Esophagus mucosa (tissue), 1 donor: Measurements from ENCODE around the gene SVOPL. TPM values are rescaled to one million over a fixed set of nuclear protein-coding genes. Genes with fewer than 3 reads are reported as not detected.
"Not testable (repeated sequence)": the region's sequence is repeated elsewhere in the genome, so short reads cannot be mapped to it uniquely, and the experiment has no call there.

Source experiments
- ATAC-seq: fragments of 200-7000 bp; cut with Tn5 transposase; one replicate; pipeline ENCODE4 v1.9.1; 2020
- total RNA-seq: library from RNA; stranded (reverse); gene quantifications from one replicate; pipeline ENCODE4 v1.2.4, GENCODE V29; 2023
- donor health status: DM: yes; HTN: yes; CAD: no.

SVOPL gene, protein sequence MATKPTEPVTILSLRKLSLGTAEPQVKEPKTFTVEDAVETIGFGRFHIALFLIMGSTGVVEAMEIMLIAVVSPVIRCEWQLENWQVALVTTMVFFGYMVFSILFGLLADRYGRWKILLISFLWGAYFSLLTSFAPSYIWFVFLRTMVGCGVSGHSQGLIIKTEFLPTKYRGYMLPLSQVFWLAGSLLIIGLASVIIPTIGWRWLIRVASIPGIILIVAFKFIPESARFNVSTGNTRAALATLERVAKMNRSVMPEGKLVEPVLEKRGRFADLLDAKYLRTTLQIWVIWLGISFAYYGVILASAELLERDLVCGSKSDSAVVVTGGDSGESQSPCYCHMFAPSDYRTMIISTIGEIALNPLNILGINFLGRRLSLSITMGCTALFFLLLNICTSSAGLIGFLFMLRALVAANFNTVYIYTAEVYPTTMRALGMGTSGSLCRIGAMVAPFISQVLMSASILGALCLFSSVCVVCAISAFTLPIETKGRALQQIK
- total RNA-seq = not detected

DNA sequence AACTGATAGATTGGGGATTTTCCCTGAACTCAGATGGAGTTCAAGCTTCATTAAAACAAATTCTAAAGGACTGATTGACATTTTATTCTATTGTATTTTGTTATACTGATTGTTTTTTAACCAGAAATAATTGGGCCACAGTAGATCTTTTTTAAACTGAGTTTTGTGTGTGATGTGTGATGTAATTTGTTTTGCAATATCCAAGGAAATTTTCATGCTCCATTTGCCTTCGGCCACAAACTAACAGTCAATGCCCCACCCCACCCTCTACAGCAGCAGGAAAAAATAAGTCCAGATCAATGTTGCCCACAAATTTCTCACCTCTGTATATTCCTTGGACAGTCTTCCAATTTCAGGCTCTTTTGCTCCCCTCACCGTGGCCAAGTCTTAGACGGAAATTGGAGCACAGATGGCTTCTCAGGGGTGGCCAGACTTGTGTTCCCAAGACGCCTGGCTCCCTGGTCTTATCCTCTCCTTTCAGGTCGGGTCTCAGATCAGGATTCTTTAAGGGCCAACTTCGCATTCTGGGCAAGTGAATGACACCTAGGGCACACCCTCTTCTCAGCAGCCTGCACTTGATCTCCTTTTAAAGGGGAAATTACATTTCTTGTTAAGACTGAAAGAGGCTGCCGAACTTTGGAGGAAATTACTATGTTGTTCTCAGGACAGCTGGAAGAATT is at the start of gene SVOPL:
SVOPL (minus strand) TSS at position 506 of the 680 bp plus-strand sequence. CDS start 22,317 bp downstream, outside the sequence.
- ATAC-seq = no peak

DNA sequence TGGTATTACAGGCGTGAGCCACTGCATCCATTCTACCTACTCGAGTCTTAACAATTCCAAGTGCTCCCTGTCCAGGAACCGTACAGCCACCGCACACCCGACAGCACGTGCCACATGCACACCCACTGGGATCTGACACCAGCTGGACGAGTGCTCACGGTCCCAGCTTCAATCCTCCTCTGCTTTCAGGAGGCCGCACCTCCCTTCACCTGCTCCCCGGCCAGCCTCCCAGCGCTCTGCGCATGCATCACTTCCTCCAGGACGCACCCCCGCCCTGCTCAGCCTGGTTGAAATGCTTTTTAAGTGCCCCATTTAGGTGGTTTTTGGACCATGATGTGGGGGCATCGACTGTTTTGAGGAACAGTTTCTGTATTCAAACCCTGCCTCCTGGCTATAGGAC is 49.3 kb upstream of the SVOPL start:
- ATAC-seq = no peak

DNA sequence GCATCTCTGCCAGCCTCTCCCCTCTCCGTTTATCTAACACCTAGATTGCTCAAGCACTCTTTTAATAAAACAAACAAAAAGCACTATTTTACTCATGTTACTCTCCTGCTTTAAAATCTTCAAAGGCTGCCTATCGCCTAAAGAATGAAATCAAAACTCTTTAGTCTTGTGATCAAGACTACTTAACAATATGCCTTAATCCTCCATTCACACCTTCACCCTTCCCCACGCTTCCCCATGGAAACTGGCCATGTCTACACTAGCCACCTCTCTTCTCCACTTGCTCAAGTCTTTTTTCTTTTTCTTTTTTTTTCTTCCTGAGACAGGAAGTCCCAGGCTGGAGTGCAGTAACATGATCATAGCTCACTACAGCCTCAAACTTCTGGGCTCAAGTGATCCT is 48.8 kb upstream of the SVOPL start:
- no peak for ATAC-seq

DNA sequence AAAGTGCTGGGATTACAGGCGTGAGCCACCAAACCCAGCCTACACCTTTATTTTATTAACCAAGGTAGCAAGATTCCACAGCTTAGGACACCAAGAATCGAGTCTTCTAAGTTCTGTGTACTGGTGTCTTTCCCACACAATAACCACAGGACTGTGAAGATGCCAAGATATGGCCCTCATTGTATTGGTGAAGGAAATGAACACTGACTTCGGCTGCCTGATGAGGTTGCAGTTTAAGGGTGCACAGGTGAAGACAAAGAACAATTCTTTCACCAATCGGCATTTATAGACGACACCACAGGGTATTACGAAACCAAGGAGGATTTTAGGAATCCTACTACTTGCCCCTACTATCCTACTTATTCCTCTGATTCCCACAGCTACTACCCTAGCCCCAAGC is 47.5 kb upstream of the SVOPL start:
- ATAC-seq = no peak

DNA sequence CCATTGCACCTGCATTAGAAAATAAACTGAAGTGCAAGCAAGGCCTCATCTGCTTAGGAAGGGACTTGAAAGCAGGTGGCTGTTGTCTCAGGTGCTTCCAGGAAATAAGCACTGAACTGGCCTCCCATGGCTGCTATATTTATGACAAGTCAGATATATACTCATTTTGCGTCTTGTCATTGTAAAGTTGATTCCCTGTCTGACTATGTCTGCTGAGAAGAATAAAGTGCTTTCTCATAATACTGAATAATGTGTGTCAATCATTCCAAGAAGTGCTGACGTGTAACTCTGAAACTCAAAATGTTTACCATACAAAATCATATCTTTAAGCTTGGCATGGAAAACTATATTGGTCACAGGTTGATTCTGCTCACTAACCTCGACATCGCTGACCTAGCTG is 44.9 kb upstream of the SVOPL start:
- ATAC-seq = no peak

DNA sequence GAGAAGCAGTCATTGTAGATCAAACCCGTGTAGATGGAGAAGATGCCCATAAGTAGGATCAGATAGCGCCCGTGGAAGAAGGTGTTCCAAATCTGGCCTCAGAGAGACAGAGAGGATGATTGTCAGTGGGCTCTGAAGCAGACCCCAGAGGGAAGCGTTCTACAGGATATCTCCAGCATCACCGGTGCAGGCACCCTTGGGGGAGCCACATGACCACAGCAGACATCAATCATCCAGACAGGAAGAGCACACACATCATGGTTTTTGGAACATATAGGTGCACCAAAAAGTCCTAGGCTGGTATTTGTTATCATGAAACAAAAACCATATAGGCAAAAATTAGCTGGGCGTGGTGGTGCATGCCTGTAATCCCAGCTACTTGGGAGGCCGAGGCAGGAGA is 44.0 kb upstream of the SVOPL start:
- no peak for ATAC-seq

DNA sequence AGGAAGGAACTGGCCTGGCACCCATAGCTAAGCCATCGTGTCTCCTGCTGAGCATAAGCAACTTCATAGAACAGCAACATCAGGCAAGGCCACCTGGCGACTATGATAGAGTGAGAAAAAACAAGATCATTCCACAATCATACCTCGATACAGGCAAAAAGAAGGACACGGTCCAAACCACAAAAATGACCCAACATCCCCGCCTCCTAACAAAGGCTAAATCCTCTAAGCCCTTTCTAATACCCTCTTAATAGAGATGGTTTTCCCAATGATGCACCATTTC is 40.2 kb upstream of the SVOPL start:
- ATAC-seq = no peak

DNA sequence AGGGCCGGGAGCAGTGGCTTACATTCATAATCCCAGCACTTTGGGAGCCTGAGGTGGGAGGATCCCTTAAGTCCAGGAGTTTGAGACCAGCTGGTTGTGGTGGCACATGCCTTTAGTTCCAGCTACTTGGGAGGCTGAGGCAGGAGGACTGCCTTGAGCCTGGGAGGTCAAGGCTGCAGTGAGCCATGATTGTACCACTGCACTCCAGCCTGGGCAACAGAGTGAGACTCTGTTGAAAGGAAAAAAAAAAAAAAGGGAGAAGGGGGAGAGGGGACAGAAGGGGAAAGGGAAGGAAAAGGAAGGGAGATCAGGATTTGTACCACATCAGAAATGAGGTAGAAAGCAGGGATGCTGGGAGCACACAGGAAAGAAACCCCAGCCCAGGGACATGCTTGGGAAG is 38.7 kb upstream of the SVOPL start:
- no peak for ATAC-seq

DNA sequence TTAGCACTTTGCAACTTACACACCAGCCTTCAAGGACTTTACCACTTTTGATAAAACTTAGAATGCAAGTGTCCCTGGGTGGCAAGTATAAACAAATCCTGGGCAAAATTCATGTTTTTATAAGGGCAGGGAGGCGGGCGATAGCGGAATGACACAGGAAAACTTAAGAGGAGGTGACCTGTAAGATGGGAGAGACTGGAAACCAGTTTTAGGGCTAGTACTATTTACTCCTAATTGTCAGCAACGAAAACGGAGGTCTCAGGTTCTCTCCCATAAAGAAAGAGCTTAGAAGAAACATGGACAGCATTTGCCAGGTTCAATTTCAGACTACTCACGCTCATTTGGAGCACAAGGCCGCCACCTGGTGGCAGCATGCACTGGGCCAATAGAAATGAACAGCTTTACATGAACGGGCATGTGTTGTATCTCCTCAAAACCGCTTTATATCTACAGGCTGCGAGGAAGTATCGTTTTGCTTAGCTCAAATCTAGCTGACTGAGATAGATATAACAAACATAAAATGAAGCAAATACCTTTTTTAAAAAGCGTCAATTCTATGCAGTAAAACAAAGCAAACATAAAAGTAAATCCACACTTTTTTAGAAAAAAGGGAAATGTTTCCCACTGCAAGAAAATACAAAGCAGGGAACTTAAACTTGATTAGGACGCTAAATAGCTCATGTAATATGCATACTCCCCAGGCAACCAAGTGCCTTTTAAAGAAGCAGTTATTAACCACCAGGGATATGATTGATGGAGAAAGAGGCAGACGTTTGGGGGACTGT is 37.6 kb upstream of the SVOPL start:
- ATAC-seq = peak; percentile 87

DNA sequence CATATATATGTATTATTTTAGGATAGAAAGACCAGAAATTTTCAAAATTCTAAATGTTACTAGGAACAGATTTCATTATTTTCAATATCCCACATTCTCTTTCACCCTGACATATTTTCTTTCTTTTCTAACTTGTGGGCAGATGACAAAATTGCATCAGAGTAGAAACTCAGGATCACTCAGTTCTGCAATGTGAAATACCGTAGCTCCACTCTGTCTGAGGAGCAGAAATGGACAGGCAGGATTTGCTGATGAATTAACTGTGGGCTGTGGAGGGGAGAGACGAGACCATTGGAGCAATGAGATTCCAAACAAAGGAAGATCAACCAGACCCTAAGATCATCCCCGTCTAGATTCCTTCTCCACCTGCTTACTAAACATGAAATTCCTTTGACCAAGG is 37.0 kb upstream of the SVOPL start:
- ATAC-seq = no peak

DNA sequence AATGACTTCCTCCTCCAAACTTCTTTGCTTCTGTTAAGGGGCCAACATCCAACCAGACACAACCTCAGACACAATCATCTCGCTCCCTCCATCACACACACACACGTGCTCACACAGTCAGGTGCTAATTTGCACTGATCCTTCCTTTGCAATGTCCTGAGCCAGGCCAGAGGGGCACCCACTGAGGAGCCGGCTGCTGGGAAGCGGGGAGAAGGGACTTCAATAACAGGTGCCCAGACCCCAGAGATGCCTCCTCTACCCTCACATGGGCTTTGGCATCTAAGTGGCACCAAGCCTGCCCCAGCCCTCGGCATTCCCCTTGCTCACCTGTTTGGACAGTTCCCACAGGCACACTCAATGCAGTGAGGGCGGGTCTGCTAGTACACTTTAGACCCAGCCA is 34.2 kb upstream of the SVOPL start:
- no peak for ATAC-seq

DNA sequence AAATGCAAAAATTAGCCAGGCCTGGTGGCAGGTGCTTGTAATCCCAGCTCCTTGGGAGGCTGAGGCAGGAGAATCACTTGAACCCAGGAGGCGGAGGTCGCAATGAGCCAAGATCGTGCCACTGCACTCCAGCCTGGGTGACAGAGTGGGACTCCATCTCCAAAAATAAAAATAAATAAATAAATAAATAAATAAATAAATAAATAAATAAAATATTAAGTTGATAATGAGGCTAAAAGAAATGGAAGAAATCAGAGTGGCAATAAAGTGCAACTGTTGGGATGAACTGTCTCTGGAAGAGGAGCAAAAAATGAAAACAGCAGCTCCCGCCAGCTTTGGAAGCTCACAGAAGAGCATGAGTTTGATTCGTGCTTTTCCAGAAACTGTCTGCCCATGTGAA is 30.6 kb upstream of the SVOPL start:
- ATAC-seq = not testable (repeated sequence)

DNA sequence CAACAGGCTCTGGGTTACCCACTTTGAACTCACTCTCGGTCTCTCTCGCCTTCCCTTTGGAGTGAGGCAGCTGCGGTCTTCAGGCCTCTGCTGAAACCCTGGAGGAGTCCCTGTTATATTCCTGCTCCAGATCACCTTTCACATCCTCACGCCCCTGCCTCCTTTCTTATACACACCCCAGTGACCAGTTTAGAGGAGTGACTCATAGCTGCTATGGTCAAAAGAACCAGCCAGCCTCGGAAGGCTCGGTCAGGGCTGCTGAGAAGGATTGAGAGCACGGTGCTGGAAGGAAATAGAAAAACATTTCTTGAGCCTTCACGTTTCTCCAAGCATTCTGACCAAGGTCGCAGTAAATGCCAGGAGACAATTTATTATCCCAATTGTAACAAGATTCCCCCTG is 28.3 kb upstream of the SVOPL start:
- no peak for ATAC-seq

DNA sequence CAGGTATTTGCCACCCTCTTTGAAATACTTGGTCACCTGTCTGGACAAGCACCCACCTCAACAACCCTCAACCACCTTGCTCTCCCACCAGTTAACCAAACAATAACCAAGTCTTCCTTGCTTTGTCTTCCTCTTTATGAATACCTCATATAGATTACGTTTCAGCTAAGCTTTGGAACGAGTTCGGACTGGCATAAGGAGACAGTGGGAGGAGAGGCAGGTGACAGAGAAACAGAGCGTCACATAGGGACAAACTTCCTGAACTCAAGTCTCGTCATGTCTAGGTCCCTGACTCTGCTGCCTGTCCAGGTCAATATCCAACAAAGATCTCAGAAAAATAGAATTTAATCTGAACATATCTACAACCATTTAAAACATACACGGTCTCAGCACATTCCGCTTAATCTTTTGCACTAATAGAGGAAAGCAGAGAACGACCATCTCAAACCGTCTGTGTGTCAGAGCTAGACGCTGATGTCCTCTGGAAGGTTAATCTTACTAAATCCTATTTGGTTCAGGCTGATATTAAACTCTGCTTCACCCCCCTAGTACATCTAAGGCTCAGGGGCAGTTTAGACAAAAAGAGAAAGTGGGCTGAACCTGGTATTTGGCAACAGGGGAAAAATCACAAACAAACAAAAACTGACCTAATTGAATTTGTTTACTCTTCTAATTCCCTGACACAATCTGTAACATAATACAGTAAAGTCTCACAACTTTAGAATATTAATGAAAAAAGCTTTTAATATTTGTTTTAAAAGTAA is 26.4 kb upstream of the SVOPL start:
- ATAC-seq = peak; percentile 96

DNA sequence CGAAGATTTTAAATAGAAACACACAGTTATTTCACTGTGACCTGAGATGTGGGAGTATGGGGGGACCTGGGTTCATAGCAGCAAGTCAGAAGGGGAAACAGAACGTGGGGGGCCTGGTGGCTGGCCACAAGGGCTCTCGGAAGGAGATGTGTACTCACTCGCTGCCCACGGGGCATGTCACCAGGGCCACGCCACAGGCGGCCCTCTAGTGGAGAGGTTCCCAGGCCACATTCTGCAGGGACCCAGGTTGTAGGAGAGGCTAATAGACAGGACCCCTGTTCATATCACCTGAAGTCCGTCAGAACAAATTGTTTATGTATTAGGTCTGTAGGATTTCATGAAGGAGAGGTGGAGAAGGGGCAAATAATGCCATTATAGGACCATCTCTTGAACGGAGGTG is 25.1 kb upstream of the SVOPL start:
- no peak for ATAC-seq

DNA sequence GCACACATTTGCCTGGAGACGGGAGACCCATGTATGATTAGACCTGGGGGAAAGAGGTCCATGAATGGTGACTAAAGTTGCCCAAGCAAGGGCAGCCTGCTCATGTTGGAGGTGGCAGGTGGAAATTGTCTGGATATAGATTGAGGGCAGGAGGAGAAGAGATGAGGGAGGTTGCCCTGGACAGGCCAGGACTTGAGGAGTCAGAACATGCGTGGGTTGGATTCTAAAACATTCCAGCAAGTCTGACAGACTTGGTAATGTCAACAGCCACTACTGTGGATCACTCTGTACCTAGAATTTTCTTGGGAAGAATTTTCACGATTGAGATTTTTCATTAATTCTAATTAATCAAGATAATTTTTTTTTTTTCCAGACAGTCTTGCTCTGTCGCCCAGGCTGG is 19.1 kb upstream of the SVOPL start:
- peak; percentile 60 for ATAC-seq

DNA sequence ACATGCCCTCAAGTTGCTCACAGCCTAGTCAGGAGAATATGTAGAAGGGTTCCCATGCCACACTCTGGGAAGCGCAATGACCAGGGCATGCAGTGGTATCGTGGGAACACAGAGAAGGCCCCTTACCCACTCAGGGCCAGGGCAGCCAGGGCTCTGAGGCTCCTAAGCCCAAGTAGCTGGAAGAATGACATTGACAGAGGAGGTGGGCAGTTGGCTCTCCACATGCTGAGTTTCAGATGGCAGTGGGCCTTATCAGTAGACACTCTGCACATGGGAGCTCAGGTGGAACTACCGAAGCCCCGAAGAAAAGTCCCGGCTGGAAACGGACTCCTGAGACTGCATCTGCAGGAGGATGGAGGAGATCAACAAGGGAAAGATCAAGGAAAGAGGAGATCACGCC is 15.7 kb upstream of the SVOPL start:
- no peak for ATAC-seq

DNA sequence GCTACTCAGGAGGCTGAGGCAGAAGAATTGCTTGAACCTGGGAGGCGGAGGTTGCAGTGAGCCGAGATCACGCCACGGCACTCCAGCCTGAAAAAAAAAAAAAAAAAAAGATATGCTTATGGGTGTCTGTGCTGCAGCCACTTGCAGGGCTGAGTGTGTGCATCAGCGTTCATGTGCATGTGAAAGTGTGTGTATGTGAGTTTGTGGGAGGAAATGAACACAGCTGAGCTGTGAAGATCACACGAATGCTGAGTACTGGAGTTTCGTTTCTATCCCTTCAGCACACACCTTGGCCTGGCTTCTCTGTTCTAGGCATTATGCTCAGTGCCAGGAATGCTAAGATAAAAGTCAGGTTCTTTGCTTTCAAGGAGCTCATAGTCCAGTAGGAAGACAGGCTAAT is 12.0 kb upstream of the SVOPL start:
- ATAC-seq = no peak

DNA sequence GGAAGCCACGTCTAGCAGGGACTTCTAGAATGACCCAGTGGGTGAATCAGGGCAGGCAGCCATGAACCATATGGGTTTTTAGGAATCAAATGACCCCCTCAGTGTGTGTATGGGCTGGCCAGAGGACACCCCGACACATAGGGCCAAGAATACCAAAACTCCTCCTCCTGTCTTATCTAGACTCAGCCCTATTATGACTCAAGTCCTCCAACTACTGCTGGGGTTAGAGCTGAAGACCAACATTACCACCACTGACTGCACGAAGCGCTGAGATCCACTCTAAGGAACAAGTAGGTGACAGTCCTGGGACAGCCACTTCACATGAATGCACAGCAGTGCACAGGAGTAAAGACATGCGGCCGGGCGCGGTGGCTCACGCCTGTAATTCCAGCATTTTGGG is 11.5 kb upstream of the SVOPL start:
- no peak for ATAC-seq

DNA sequence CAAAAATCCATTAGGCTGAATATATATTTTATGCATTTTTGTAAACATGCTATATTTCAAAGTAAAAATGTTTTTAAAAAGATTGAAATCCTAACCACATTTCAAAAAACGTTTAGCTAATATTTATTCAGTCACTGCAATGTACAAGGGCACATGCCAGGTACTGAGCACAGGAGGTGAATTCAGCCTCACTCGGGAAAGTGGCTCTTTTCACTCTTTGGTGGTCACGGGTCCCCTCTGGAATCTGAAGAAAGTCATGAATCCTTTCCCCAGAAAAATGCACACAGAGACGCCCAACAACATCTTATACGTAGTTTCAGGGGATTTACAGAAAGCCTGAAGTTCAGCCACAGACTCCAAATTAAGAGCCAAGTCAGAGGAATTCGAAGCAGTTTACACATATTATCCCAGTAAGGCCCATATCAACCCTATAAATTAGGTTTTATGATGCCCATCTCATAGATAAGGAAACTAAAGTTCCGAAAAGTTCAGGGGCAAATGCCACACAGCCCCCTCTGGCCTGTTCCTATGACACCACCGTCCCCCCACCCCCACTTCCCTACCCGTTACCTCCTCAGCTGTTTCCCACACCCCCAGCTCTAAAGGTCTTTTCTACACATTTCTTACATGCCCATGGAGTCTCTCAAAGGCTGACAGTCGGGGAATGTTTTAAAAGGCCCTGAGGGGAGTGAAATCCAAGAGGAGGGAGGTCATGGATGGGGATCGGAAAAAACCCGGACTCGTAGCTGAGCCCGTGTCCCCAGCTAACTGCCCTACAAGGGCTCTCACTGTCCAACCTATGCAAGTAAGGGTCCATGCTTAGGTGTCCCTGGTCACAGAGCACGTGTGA is 9.6 kb upstream of the SVOPL start:
- ATAC-seq = no peak

DNA sequence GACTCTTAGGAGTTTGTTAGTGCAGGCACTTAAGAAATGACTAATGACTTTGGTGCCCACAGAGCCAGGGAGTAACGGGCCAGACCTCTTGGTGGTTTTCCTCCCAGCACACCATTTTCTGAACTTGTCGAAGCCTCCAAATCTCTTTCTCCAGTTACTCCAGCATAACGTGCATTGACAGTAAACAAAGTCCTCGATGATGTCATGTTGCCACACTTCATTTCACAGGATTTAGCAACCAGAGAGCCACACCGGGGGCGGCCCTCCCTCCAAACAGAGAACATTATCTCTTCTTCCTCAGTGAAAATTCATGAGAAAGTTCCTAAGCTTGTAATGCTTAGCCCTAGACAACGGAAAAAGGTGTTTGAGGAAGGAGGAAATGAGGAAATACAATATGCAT is 4.0 kb upstream of the SVOPL start:
- no peak for ATAC-seq

DNA sequence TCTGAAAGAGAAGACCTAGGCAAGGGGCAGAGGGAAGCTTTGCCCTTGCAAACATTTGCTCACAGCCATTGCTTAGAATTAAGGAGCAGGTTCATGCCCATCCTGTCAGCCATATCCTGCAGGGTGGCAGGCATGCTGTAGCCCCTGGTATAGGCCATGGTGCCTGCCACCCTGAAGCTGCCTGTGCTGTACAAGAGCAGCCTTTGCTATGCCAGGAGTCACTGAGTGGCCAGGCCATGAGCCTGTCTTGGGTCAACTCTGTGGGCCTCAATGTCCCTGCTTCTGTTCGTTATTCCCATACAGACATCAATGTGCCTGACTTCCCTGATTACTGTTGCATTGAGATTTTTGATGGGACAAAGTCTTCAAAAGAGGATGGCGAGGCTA is 368 bp upstream of the SVOPL start:
- no peak for ATAC-seq
